RCC 7860 (cell line): ENCODE measurements around the gene OR52K1.

Source experiments
- DNase-seq: peaks from one replicate; pipeline ENCODE4 v3.0.0-alpha.2; 2015; ENCODE audit warnings: low spot score
- FAIRE-seq: peaks from 2 replicates; lab custom pipeline; 2012; peaks lifted over from hg19 to GRCh38; lab: Jason Lieb, UNC

The OR52K1 gene

GRCh38 chr11:4482445-4482844 lies at the start of gene OR52K1:
Gene OR52K1, plus strand, starts transcription at chr11:4482646. Its CDS starts 6,255 bp downstream, at chr11:4488901.
- no peak for FAIRE-seq
- no peak for DNase-seq

- FAIRE-seq (no peak), DNase-seq (no peak)
Measured at GRCh38 chr11:4433856-4434255, 48.6 kb upstream of the OR52K1 start.

- DNase-seq (no peak), FAIRE-seq (no peak)
Measured at GRCh38 chr11:4436411-4436810, 46.0 kb upstream of the OR52K1 start.

GRCh38 chr11:4441515-4441914 lies 40.9 kb upstream of the OR52K1 start:
- DNase-seq (no peak), FAIRE-seq (no peak)

- DNase-seq (no peak), FAIRE-seq (no peak)
Measured at GRCh38 chr11:4443232-4443891, 39.1 kb upstream of the OR52K1 start.

GRCh38 chr11:4448995-4449394 lies 33.5 kb upstream of the OR52K1 start, which contains the start of gene OR52K2:
Gene OR52K2, plus strand, starts transcription at chr11:4449295. Its CDS starts 45 bp downstream, at chr11:4449340.
- no peak for DNase-seq

GRCh38 chr11:4453118-4453517 lies 29.3 kb upstream of the OR52K1 start:
- FAIRE-seq (no peak), DNase-seq (no peak)

More at GRCh38 chr11:4448995-4449394, 33.5 kb upstream of the OR52K1 start, which contains the start of gene OR52K2:
- no peak for FAIRE-seq

GRCh38 chr11:4454021-4454420 lies 28.4 kb upstream of the OR52K1 start:
- no peak for FAIRE-seq
- DNase-seq, result no peak

GRCh38 chr11:4455419-4455818 lies 27.0 kb upstream of the OR52K1 start:
- DNase-seq (no peak), FAIRE-seq (no peak)

- FAIRE-seq, result no peak
- no peak for DNase-seq
Measured at GRCh38 chr11:4459500-4459899, 22.9 kb upstream of the OR52K1 start.

GRCh38 chr11:4460151-4460550 lies 22.3 kb upstream of the OR52K1 start:
- FAIRE-seq, result no peak
- no peak for DNase-seq

GRCh38 chr11:4464216-4465159 lies 18.0 kb upstream of the OR52K1 start:
- DNase-seq (no peak), FAIRE-seq (no peak)

GRCh38 chr11:4465407-4465806 lies 17.0 kb upstream of the OR52K1 start:
- DNase-seq, result no peak
- no peak for FAIRE-seq

GRCh38 chr11:4466131-4466870 lies 16.1 kb upstream of the OR52K1 start:
- FAIRE-seq, result no peak
- no peak for DNase-seq

- no peak for FAIRE-seq
- no peak for DNase-seq
Measured at GRCh38 chr11:4466871-4467442, 15.5 kb upstream of the OR52K1 start.

- FAIRE-seq (no peak), DNase-seq (no peak)
Measured at GRCh38 chr11:4467811-4468606, 14.4 kb upstream of the OR52K1 start.

- DNase-seq (no peak), FAIRE-seq (no peak)
Measured at GRCh38 chr11:4479644-4480043, 2.8 kb upstream of the OR52K1 start.

GRCh38 chr11:4480577-4481239 lies 1.7 kb upstream of the OR52K1 start:
- FAIRE-seq, result no peak

GRCh38 chr11:4481240-4481582 lies 1.2 kb upstream of the OR52K1 start:
- DNase-seq (no peak), FAIRE-seq (no peak)

More at GRCh38 chr11:4480577-4481239, 1.7 kb upstream of the OR52K1 start:
- no peak for DNase-seq

- no peak for DNase-seq
- FAIRE-seq, result no peak
Measured at GRCh38 chr11:4484310-4484709, 1.9 kb downstream of the OR52K1 start.
